ENCODE data around the gene PPP6R2. TPM values are rescaled to one million over a fixed set of nuclear protein-coding genes. Genes with fewer than 3 reads are reported as not detected.

The PPP6R2 gene
- total RNA-seq, 1 donor from 2014 or later = 49.3 TPM

DNA sequence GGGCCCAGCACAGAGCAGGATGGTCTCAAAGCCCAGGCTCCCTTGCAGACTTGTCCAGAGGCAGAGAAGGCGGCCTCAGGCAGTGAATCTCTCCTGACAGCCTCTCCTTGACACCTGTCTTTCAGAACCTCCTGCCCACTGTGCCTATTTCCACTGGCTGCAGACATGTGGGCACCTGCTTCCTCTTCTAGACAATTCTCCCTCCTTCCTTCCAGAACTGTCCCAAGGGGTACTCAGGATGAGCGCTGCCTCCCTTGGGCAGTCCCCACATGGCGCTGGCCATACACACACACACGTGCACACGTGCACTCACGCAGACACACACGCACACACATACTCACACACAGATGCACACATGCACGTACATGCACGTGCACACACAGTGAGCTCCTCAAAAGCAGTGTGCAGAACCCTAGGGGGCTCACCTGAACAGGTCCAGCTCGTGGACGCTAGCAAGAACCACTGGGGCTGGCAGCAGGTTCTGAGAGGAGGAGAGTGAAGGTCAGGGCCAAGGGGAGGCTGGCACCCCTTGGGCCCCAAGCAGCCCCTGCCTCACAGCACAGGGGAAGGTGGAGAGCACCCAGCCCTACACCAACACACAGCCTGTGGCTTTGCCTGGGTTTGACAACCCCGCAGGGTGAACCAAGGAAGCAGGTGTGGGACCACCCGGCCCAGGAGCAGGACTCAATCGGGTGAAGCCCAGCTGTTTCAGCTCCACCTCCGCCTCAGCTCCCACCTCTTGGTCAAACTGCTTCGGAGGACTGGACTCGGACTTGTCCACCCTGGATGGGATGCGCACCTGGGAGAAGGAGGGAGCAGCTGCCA lies 27.6 kb upstream of the PPP6R2 start:
- no peak overlapping the region for H3K4me3 ChIP-seq (ENCODE audit: low read depth, low read length)
- DNase-seq (ENCODE audit: low read depth) = no peak
- TF ChIP-seq, protein P1, sequence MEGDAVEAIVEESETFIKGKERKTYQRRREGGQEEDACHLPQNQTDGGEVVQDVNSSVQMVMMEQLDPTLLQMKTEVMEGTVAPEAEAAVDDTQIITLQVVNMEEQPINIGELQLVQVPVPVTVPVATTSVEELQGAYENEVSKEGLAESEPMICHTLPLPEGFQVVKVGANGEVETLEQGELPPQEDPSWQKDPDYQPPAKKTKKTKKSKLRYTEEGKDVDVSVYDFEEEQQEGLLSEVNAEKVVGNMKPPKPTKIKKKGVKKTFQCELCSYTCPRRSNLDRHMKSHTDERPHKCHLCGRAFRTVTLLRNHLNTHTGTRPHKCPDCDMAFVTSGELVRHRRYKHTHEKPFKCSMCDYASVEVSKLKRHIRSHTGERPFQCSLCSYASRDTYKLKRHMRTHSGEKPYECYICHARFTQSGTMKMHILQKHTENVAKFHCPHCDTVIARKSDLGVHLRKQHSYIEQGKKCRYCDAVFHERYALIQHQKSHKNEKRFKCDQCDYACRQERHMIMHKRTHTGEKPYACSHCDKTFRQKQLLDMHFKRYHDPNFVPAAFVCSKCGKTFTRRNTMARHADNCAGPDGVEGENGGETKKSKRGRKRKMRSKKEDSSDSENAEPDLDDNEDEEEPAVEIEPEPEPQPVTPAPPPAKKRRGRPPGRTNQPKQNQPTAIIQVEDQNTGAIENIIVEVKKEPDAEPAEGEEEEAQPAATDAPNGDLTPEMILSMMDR (conservative IDR thresholded peaks at IDR 0.05; ENCODE audit: low read depth, low read length) = no peak

DNA sequence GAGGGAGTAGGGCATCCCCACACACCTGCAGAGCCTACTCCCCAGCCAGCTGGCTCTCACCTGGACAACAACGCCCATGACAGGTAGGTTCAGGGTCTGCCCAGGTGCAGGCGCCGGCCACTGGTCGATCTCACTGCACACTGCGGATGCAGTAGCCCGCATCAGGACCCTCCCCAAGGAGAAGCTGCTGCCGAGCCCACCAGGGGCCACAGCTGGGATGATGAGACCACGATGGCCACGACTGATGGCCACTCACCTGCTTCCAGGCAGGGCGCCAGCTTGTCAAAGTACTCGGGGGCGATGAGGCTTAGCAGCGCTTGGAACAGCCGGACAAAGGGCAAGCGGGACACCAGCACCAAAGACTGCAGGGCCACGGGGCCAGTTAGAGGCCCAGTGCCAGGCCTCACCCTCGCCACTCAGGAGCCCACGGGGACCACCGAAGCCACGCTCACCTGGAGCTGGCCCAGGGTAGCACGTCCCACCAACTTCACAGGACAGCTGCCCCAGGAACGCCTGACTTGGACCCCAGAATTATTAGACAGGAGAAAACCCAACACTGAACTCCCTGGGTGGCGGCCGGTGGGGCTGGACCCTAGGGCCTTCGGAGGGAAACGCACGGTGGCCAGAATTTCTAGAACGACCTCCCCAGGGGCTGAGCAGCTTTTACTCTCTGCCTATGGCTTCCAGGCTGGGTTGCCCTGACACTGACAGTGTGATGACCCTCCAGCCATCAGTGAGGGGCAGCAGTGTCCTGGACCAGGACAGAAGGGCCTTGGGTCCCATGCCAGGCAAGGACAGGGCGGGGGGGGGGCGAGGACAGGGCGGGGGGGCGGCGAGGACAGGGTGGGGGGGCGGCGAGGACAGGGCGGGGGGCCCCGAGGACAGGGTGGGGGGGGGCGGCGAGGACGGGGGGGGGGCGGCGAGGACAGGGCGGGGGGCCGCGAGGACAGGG lies 26.7 kb upstream of the PPP6R2 start:
- DNase-seq (ENCODE audit: low read depth) = no peak
- TF ChIP-seq, protein P1 (conservative IDR thresholded peaks at IDR 0.05; ENCODE audit: low read depth, low read length) = no peak
- H3K4me3 ChIP-seq (ENCODE audit: low read depth, low read length) = no peak overlapping the region

DNA sequence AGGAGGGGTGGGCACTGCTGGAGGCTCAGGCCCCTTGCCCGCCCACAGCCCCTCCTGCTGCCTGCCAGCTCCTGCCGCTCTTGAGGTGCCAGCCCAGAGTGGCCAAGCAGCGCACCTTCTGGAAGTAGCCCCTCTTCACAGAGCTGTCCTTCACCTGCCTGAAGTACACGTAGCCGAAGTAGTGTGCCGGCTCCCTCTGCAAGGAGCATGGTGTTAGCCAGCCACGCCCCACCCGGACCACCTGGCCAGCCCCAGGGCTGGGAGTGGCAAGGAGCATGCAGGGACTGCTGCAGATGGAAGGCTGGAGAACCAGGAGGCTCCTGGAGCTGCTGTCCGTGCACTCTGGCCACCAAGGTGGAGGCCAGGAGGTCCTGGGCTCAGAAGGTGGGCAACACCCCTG lies 25.9 kb upstream of the PPP6R2 start:
- no peak for DNase-seq (ENCODE audit: low read depth)

DNA sequence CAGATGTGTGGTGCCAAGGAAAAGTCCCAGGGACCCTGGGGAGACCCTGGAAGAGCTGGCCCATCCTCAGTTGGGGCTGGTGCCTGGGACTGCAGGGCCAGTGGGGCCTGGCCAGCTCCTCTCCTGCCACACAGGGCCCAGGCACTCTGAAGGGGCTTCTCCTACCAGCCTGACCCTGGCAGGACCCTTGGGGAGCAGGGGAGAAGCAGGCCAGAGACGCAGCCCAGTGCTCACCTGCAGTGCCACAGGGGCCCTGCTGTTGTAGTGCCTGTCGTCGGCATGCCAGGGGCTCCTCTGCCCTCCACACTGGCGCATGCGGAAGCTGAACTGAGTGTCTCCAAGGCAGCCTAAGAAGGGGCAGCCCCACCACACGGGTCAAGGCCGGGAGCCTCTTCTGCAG lies 25.5 kb upstream of the PPP6R2 start:
- DNase-seq (ENCODE audit: low read depth) = no peak
- TF ChIP-seq, protein P1 (conservative IDR thresholded peaks at IDR 0.05; ENCODE audit: low read depth, low read length) = no peak
- H3K4me3 ChIP-seq (ENCODE audit: low read depth, low read length) = no peak overlapping the region

More for the DNA sequence above, 25.9 kb upstream of the PPP6R2 start:
- H3K4me3 ChIP-seq (ENCODE audit: low read depth, low read length) = no peak overlapping the region
- TF ChIP-seq, protein P1 (conservative IDR thresholded peaks at IDR 0.05; ENCODE audit: low read depth, low read length) = no peak

DNA sequence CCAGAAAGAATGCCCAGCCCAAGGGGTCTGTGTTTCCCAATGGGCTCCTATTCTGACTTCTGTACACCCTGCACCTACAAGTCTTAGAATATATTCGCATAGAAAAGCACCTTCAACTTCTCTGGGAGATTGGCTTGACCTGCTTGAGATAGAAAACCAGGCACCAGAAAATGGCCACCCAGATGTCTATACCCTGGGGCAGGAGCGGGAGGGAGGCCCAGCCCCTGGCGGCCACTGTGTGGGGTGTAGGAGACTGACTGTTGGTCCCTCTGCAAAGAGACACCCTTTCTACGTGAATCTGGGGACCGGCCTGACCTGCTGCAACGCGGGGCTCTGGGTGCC lies 24.8 kb upstream of the PPP6R2 start:
- TF ChIP-seq, protein P1 (conservative IDR thresholded peaks at IDR 0.05; ENCODE audit: low read depth, low read length) = no peak
- H3K4me3 ChIP-seq (ENCODE audit: low read depth, low read length) = no peak overlapping the region
- no peak for DNase-seq (ENCODE audit: low read depth)

DNA sequence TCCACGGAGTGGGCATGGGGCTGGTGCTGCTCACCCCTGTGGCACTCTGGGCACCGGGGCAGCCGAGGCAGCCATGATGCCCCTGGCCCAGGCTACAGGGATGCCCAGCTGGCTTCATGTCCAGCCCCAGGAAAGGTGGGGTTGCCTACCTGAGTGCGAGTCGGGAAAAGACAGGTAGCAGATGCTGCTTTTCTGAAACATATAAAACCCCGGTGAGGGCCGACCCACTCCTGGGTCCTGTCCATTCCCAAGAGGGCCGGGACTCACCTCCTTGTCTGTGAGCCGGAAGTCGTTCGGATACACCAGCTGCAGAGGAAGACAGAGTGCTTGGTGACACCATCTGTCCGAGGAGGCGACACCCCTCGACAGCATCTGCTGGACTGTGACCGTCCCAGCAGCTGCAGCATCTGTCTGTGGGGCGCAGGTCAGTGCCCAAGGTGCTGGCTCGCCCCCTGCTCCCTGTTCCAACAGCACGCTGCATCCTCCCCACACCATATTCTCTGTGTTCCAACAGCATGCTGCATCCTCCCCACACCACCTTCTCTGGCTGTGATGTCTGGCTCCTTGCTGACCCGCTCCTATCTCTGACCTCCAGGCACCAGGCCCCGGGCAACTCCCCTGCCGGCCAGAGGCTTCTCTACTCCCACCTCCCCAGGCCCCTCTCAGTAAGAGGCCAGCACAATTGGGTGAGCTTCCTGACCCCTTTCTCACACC lies 24.3 kb upstream of the PPP6R2 start:
- TF ChIP-seq, protein P1 (conservative IDR thresholded peaks at IDR 0.05; ENCODE audit: low read depth, low read length) = no peak

More for the DNA sequence above, 24.3 kb upstream of the PPP6R2 start:
- no peak overlapping the region for H3K4me3 ChIP-seq (ENCODE audit: low read depth, low read length)
- DNase-seq (ENCODE audit: low read depth) = no peak
